CD4-positive, alpha-beta T cell treated with Interleukin-6 for 4 hours (primary cell): ENCODE results near the gene CLIP3.
"Not testable (repeated sequence)": the region's sequence is repeated elsewhere in the genome, so short reads cannot be mapped to it uniquely, and the experiment has no call there.

Source experiments
- DNase-seq: peaks from one replicate; pipeline ENCODE4 v3.0.0-alpha.2; 2020; ENCODE audit warnings: mixed read lengths

Gene CLIP3

DNA sequence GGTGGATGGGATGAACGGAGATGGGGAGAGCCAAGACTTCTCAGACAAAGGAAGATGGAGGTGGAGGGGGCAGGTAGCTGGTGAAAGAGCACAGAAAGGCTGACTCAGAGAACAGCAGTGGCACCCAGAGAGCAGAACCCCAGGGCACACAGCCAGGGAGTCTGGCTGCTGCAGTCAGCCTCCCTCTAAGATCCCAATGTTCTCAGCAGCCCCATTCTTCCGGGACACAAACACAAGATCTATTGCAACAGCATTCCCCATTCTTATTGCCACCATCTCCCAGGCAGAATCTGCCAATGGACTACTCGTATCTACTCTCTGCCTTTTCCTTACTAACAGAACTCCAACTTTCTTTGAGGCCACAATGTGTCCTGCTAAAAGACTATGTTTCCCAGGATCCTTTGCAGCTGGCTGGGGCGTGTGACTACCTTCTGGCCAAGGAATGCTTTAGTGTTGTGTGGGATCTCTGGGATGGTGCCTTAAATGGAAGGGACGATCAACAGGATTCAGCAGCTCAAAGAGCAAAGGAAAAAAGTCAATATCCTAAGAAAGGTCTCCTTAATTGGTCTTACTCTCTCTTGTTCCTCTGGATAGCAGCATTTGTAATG is 13.9 kb upstream of the CLIP3 start:
- no peak for DNase-seq

DNA sequence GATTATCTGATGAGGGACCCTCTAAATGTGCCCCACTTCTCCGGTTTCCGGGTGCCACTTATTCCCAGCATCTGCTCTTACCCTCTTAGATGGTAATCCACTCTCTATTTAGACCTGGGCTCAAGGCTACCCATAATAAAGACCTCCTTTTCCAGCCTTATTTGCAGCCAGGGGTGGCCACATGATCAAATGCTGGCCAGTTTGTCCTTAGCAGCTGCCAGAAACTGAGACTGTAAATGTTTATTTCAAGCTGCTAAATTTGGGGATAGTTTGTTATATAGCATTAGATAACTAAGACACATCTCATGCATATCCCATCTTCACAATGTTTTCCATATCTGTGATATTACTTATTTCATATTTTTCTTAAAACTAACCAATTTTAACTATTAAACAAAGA is 11.3 kb upstream of the CLIP3 start:
- no peak for DNase-seq

- DNase-seq = no peak
These were observed 9.2 kb upstream of the CLIP3 start for GRCh38 chr19:36041831-36042230.

- DNase-seq = not testable (repeated sequence)
These were observed 8.4 kb upstream of the CLIP3 start for GRCh38 chr19:36041092-36041491.

- no peak for DNase-seq
These were observed 7.8 kb upstream of the CLIP3 start for GRCh38 chr19:36040495-36040894.

GRCh38 chr19:36031308-36031707 is 1.4 kb downstream of the CLIP3 start:
- no peak for DNase-seq

DNA sequence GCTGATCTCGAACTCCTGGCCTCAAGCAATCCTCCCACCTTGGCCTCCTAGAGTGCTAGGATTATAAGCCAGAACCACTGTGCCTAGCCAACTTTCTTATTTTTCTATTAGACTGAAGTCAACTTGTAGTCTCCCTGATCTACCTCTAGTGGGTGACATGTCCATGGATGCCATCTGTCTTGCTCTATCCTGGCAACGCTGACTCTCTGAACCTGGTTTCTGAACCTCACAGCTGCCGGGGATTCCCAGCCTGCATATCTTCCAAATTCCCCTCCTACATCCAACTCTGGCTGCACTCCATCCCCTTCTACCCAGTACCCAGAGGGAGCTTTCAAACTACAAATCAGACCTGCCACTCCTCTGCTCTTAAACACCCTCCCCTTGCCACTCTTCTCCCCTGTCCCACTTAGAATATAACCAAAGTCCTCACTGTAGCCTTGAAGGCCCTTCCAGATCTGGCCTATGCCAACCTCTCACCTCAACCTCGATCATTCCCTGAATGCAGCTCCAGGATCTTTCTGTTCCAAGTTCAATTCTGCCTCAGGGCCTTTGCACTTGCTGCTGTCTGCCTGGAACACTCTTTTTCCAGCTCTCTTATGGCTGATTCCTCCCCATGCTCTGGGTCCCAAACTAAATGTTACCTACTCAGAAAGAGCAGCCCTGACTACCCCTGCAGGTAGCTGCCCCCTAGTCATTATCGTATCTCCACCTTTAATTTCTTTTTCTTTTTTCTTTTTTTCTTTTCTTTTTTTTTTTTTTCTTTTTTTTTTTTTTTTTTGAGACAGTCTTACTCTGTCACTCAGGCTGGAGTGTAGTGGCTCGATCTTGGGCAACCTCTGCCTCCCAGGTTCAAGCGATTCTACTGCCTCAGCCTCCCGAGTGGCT is 2.2 kb downstream of the CLIP3 start:
- DNase-seq = no peak

DNA sequence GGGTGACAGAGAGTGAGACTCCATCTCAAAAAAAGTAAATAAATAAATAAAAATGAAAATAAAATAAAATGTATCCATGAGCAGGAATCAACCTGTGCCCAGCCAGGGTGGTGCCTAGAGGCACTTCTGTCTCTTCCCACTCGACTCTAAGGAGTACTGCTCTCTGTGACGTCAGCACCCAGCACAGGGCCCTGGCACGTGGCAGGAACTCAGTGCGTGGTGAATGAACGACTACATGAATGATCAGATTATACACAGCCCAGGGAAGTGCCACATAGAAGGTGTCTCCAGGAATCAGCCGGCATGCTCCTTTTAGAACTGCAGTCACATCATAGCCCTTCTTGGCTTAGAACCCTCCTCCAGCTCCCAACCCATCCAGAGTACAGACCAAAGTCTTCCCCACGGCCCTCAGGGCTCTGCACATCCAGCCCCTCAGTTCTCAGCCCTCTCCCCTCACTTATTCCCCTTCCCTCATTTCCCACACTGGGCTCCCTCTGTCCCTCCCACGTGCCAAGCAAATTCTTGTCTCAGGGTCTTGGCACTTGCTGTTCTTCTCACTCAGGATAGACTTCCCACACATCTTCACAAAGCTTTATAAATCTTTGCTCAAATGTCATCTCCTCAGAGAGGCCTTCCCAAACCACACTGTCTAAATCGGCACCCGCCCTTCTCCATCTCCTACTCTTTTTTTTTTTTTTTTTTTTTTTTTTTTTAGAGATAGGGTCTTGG is 4.2 kb downstream of the CLIP3 start:
- no peak for DNase-seq

DNA sequence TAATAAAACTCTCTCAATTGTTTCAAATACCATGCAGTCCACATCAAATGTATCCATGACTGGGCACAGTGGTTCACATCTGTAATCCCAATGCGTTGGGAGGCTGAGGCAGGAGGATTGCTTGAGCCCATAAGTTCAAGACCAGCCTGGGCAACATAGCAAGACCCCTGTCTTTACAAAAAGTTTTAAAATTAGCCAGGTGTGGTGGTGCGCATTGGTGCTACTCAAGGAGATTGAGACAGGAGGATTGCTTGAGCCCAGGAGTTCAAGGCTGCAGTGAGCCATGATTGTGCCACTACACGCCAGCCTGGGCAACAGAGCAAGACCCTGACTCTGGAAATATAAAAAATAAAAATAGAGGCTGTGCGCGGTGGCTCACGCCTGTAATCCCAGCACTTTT is 5.0 kb downstream of the CLIP3 start:
- DNase-seq = no peak

GRCh38 chr19:36026091-36026876 is 6.4 kb downstream of the CLIP3 start:
- DNase-seq = no peak

DNA sequence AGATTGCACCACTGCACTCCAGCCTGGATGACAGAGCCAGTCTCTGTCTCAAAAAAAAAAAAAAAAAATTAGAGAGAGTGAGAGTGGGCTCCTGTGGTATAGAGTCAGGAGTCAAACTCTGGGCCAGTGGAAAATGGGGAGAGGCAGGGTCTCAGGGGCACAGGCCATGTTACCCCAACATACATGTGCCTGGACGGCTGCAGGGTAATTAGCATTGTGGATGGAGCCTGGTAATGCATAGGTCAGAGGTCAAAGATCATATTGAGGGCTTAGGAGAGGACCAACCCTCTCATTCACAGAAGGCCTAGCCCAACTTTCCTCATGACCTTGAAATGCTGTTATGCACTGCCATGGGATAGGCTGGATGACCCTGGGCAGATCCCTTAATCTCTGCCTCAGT is 7.1 kb downstream of the CLIP3 start:
- DNase-seq = no peak

DNA sequence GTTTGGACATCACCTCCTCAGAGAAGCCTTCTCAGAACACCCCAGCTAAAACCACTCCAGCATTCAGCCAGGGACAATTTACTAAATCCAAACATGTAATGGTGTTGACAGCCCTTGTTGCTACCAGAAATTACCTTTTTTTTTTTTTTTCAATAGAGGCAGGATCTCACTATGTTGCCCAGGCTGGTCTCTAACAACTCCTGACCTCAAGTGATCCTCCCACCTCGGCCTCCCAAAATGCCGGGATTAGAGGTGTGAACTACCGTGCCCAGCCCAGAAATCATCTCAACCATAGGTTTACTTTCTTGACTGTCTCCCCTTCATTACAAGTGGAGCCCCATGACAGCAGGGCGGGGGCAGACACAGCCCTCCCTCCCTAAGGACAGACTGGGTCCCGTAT is 9.2 kb downstream of the CLIP3 start:
- no peak for DNase-seq

GRCh38 chr19:36019061-36019670 is 13.5 kb downstream of the CLIP3 start:
- DNase-seq = no peak

DNA sequence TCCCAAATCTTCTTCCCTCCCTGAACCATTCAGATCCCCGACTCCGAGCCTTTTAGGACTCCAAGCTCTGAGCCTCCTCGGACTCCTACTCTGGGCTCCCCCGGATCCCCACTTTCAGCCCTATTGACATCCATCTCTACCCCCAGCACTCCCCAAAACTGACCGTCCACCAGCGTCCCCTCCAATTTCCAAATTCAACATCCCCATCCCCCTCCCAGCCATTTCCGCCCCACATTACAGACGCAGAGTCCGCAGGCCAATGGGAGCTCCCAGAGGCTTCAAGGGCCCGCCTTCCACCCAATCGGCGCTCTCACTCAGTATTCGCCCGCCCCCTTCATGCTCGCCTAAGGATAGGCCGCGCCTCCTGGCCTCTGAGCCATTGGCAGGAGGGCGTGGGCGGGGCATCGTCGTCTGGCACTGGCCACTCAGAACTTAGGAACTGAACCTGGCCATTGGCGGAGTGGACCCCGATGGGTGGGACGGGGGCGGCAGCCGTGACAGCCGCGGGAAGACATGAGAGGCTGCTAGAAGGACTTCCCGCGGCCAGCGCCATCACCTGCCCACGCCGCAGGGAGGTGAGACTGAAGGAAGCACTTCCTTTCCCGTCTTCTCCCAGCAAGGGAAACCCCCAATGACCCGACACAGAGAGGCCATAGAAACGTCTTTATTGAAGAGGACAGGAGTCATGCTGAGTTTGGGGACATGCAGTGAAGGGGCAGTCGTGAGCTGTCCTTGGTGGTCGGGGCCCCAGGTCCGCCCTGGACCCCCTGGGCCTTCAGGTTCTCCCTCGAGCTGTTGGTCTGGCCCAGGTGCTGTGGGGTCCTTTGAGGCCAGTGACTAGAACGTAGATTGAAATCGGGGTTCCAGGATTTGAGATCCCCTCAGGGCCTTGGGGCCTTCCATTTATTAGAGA is 18.4 kb downstream of the CLIP3 start, which contains the start of gene ALKBH6:
Gene ALKBH6, minus strand, starts transcription at position 202 of the 913 bp plus-strand sequence. CDS start 816 bp downstream, outside the sequence.
- DNase-seq = peak; percentile 100

GRCh38 chr19:36013280-36014011 is 19.2 kb downstream of the CLIP3 start:
- DNase-seq = no peak

DNA sequence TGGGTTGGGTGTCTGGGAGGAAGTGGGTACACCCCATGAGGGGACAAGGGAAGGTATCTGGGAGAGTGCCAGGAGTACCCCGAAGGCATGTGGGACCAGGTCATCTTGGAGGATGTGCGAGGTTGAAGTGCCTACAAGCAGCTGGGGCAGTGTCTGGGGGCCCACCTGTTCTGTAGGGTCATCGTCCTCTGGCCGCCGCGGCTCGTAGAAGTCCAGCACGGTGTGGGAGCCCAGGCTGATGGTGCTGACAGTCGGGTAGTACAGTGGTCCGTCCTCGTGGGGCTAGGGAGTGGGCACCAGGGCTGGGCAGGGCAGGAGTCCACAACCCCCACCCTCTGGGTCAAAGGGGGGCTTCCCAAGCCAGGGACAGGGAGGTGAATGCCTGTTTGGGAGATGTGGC is 22.3 kb downstream of the CLIP3 start:
- DNase-seq = no peak

DNA sequence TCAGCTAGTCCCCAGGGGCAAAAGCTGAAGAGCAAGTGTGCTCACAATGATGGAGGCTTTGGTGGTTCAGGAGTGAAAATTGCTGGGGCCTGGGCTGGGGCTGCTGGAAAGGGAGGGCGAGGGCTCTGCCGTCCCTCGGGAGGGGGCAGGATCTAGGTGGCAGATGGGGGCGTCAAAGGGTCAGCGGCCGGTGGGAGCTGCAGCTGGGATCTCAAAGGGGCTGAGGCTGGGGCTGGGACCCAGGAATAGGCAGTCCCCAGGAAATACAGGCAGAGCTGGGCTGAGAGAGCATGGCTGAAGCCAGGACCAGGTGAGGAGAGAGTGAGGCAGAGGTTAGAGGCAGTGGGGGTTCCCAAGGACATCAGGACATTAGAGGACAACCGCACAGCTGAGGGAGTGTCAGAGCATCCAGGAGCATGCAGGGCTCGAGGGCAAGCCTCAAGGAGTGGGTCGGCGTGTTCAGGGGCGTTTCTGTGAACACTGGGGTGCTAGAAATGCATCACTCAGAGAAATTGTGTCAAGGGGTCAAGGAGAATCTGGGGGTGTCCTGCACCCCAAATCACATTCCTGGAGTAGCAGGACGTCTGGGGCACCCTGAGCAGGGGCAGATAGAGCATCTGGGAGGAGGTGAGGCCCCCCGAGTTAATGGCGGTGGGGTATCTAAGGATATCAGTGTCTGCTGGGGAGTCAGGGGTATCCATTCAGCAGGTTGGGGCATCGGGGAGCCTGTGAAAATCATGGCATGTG is 22.9 kb downstream of the CLIP3 start:
- no peak for DNase-seq

DNA sequence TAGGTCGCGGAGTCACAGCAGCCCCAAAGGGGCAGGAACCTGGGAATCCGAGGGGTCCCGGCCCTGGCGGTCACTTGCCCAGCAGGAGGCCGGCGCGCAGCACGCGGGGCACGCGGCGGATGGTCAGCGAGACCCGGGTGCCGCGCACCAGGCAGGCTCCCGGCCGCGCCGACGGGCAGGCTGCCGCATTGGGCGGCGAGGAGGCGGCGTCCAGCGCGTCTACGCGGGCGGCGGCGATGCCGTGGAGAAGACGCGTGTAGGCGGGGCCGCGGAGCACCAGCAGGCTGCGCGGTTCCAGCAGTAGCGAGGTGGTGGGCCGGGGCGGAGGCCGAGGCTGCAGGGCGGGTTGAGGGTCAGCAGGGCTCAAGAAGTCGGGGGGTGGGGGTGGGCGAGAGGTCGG is 23.5 kb downstream of the CLIP3 start:
- peak; percentile 64 for DNase-seq

GRCh38 chr19:36008336-36008978 is 24.2 kb downstream of the CLIP3 start, which contains the start of gene SYNE4:
TSS of gene SYNE4 (minus strand) at chr19:36008813. CDS start at chr19:36008681, 132 bp downstream.
- no peak for DNase-seq
